ENCODE results near the gene CDRT4. TPM values are rescaled to one million over a fixed set of nuclear protein-coding genes. Genes with fewer than 3 reads are reported as not detected.
"Not testable (repeated sequence)": the region's sequence is repeated elsewhere in the genome, so short reads cannot be mapped to it uniquely, and the experiment has no call there.

Gene CDRT4
- total RNA-seq (1 to 10 TPM; 5.0 to 8.3 TPM), total RNA-seq (0.12 to 0.30 reads per million in 2 donors)

DNA sequence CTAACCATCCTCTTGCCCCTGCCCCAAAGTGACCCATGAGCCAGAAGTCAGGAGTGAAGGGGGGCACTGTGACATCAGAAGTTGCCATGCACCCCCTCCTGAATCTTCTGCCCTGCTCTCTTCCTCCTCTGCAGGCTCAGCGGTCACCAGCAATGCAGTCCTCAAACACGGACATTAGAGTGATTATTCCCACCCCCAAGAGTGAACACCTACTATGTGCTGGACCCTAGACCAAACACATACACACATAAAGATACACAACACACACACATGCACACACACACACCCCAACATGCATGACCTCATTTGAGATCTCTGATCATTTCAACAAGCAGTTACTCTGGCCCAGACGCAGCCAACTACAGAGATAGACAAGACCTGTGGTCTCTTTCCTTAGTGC lies at the start of gene CDRT4:
Gene CDRT4, minus strand, starts transcription at position 30 of the 400 bp plus-strand sequence. CDS start 27,383 bp downstream, outside the sequence.
- Mint-ChIP-seq H3K27me3 (no peaks in the 10 kb centered on the region), H3K27ac (no peak within 1 kb of the TSS), H3K4me1 (no peaks in the 10 kb centered on the region), H3K36me3 (ENCODE audit: low read depth) (no peaks in the 10 kb centered on the region), H3K4me3 (no peak within 1 kb of the TSS)
- ATAC-seq (no peak), DNase-seq (no peak)
- no peaks in the 10 kb centered on the region for H3K9me3 ChIP-seq (ENCODE audit: control insufficient read depth, low read length, poor library complexity, severe bottlenecking)

GRCh38 chr17:15516150-15516549 lies 48.7 kb upstream of the CDRT4 start:
- Mint-ChIP-seq H3K27me3 (no peaks in the 10 kb centered on the region), H3K36me3 (ENCODE audit: low read depth) (peaks cover 12% of the 10 kb centered on the region), H3K27ac (no peak overlapping the region), H3K4me3 (no peak overlapping the region), H3K4me1 (peaks cover 6% of the 10 kb centered on the region)
- ATAC-seq (no peak), DNase-seq (no peak)
- no peaks in the 10 kb centered on the region for H3K9me3 ChIP-seq (ENCODE audit: control insufficient read depth, low read length, poor library complexity, severe bottlenecking)

GRCh38 chr17:15514469-15514868 lies 47.0 kb upstream of the CDRT4 start:
- Mint-ChIP-seq H3K4me3 (no peak overlapping the region), H3K4me1 (peaks cover 6% of the 10 kb centered on the region), H3K27me3 (no peaks in the 10 kb centered on the region), H3K27ac (peak overlapping the region; percentile 72), H3K36me3 (ENCODE audit: low read depth) (peaks cover 12% of the 10 kb centered on the region)
- no peaks in the 10 kb centered on the region for H3K9me3 ChIP-seq (ENCODE audit: control insufficient read depth, low read length, poor library complexity, severe bottlenecking)
- DNase-seq = no peak
- no peak for ATAC-seq

- H3K4me3 Mint-ChIP-seq = no peak overlapping the region
- H3K27ac Mint-ChIP-seq = peak overlapping the region; percentile 72
- H3K9me3 ChIP-seq (ENCODE audit: control insufficient read depth, low read length, poor library complexity, severe bottlenecking) = no peaks in the 10 kb centered on the region
- peaks cover 6% of the 10 kb centered on the region for H3K4me1 Mint-ChIP-seq
- DNase-seq = no peak
- H3K27me3 Mint-ChIP-seq = no peaks in the 10 kb centered on the region
- no peak for ATAC-seq
- H3K36me3 Mint-ChIP-seq (ENCODE audit: low read depth) = peaks cover 12% of the 10 kb centered on the region
Observed at GRCh38 chr17:15513856-15514459, 46.5 kb upstream of the CDRT4 start.

GRCh38 chr17:15513058-15513791 lies 45.8 kb upstream of the CDRT4 start:
- no peak overlapping the region for H3K27ac Mint-ChIP-seq
- peaks cover 12% of the 10 kb centered on the region for H3K36me3 Mint-ChIP-seq (ENCODE audit: low read depth)
- no peaks in the 10 kb centered on the region for H3K9me3 ChIP-seq (ENCODE audit: control insufficient read depth, low read length, poor library complexity, severe bottlenecking)
- DNase-seq = no peak
- ATAC-seq = no peak
- peaks cover 6% of the 10 kb centered on the region for H3K4me1 Mint-ChIP-seq
- H3K4me3 Mint-ChIP-seq = no peak overlapping the region
- no peaks in the 10 kb centered on the region for H3K27me3 Mint-ChIP-seq

- no peaks in the 10 kb centered on the region for H3K9me3 ChIP-seq (ENCODE audit: control insufficient read depth, low read length, poor library complexity, severe bottlenecking)
- Mint-ChIP-seq H3K4me3 (no peak overlapping the region), H3K27me3 (no peaks in the 10 kb centered on the region), H3K36me3 (ENCODE audit: low read depth) (peaks cover 12% of the 10 kb centered on the region), H3K27ac (no peak overlapping the region), H3K4me1 (peaks cover 6% of the 10 kb centered on the region)
- ATAC-seq = no peak
- no peak for DNase-seq
Observed at GRCh38 chr17:15512071-15512709, 44.8 kb upstream of the CDRT4 start.

DNA sequence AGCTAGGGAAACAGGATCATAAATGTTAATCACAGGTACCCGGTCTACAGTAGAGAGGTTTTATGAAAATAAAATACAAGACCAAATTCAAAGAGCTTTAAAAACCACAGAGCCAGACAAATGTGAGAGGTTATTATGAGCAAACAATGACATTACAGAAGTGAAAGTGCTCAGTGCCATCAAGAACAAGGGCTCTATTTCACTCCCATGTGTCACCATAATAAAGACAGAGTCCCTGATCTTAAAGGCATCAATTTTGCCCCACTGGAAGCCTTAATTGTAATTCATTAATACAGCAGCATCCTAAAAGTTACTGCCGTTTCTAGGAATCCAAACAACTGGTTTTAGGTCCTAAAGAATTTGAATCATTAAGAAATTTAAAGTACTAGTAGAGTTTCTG lies 43.7 kb upstream of the CDRT4 start:
- no peaks in the 10 kb centered on the region for H3K9me3 ChIP-seq (ENCODE audit: control insufficient read depth, low read length, poor library complexity, severe bottlenecking)
- no peak for DNase-seq
- no peak overlapping the region for H3K4me3 Mint-ChIP-seq
- ATAC-seq = no peak
- H3K27ac Mint-ChIP-seq = no peak overlapping the region
- peaks cover 6% of the 10 kb centered on the region for H3K4me1 Mint-ChIP-seq
- no peaks in the 10 kb centered on the region for H3K27me3 Mint-ChIP-seq
- peaks cover 11% of the 10 kb centered on the region for H3K36me3 Mint-ChIP-seq (ENCODE audit: low read depth)

- Mint-ChIP-seq H3K4me3 (no peak overlapping the region), H3K36me3 (ENCODE audit: low read depth) (peaks cover 6% of the 10 kb centered on the region), H3K27me3 (no peaks in the 10 kb centered on the region), H3K27ac (no peak overlapping the region), H3K4me1 (peaks cover 4% of the 10 kb centered on the region)
- no peak for DNase-seq
- H3K9me3 ChIP-seq (ENCODE audit: control insufficient read depth, low read length, poor library complexity, severe bottlenecking) = no peaks in the 10 kb centered on the region
- no peak for ATAC-seq
Observed at GRCh38 chr17:15510361-15510760, 42.9 kb upstream of the CDRT4 start.

DNA sequence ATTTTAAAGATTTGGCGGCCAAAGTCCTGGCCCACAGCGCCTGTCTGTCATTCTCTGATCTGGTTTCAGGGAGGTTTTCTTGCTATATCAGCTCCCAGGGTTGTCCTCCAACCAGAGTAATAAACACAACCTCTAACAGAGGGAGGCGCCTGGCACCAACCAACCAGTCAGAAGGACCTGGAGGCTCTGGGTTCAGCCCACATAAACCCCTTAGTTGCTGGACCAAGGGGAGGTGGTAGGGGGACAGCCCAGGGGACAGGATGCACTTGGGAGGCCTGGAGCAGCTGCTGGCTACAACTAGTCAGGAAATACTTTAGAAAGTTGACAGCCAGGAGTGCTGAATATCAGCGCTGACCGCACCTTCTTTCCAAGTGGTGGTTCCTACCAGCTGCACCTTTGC lies 41.7 kb upstream of the CDRT4 start:
- H3K36me3 Mint-ChIP-seq (ENCODE audit: low read depth) = no peaks in the 10 kb centered on the region
- no peaks in the 10 kb centered on the region for H3K27me3 Mint-ChIP-seq
- no peak overlapping the region for H3K4me3 Mint-ChIP-seq
- ATAC-seq (no peak), DNase-seq (no peak)
- H3K4me1 Mint-ChIP-seq = peaks cover 4% of the 10 kb centered on the region
- no peak overlapping the region for H3K27ac Mint-ChIP-seq
- H3K9me3 ChIP-seq (ENCODE audit: control insufficient read depth, low read length, poor library complexity, severe bottlenecking) = no peaks in the 10 kb centered on the region

- no peak overlapping the region for H3K4me3 Mint-ChIP-seq
- peaks cover 6% of the 10 kb centered on the region for H3K4me1 Mint-ChIP-seq
- ATAC-seq (no peak), DNase-seq (no peak)
- H3K36me3 Mint-ChIP-seq (ENCODE audit: low read depth) = no peaks in the 10 kb centered on the region
- no peak overlapping the region for H3K27ac Mint-ChIP-seq
- no peaks in the 10 kb centered on the region for H3K9me3 ChIP-seq (ENCODE audit: control insufficient read depth, low read length, poor library complexity, severe bottlenecking)
- H3K27me3 Mint-ChIP-seq = no peaks in the 10 kb centered on the region
Observed at GRCh38 chr17:15508466-15508865, 41.0 kb upstream of the CDRT4 start.

- Mint-ChIP-seq H3K27me3 (no peaks in the 10 kb centered on the region), H3K4me3 (no peak overlapping the region), H3K27ac (no peak overlapping the region), H3K36me3 (ENCODE audit: low read depth) (no peaks in the 10 kb centered on the region), H3K4me1 (peaks cover 9% of the 10 kb centered on the region)
- DNase-seq (no peak), ATAC-seq (no peak)
- no peaks in the 10 kb centered on the region for H3K9me3 ChIP-seq (ENCODE audit: control insufficient read depth, low read length, poor library complexity, severe bottlenecking)
Observed at GRCh38 chr17:15507896-15508295, 40.5 kb upstream of the CDRT4 start.

- Mint-ChIP-seq H3K4me1 (peaks cover 10% of the 10 kb centered on the region), H3K27me3 (no peaks in the 10 kb centered on the region)
Observed at GRCh38 chr17:15507001-15507400, 39.6 kb upstream of the CDRT4 start.

GRCh38 chr17:15505708-15506107 lies 38.3 kb upstream of the CDRT4 start:
- not testable (repeated sequence) for DNase-seq; H3K4me3 Mint-ChIP-seq; H3K27me3 Mint-ChIP-seq; H3K27ac Mint-ChIP-seq; ATAC-seq; H3K36me3 Mint-ChIP-seq (ENCODE audit: low read depth); H3K9me3 ChIP-seq (ENCODE audit: control insufficient read depth, low read length, poor library complexity, severe bottlenecking)
- peaks cover 10% of the 10 kb centered on the region for H3K4me1 Mint-ChIP-seq

More at GRCh38 chr17:15507001-15507400, 39.6 kb upstream of the CDRT4 start:
- no peak for ATAC-seq
- H3K27ac Mint-ChIP-seq = no peak overlapping the region
- H3K9me3 ChIP-seq (ENCODE audit: control insufficient read depth, low read length, poor library complexity, severe bottlenecking) = no peaks in the 10 kb centered on the region
- H3K4me3 Mint-ChIP-seq = no peak overlapping the region
- no peak for DNase-seq
- peaks cover 4% of the 10 kb centered on the region for H3K36me3 Mint-ChIP-seq (ENCODE audit: low read depth)
